ENCODE results near the gene C3. TPM values are rescaled to one million over a fixed set of nuclear protein-coding genes. Genes with fewer than 3 reads are reported as not detected.

C3 gene
- total and polyA plus RNA-seq, 2 of the 13 experiments (the other 11 are each of a cell fraction or from before 2014, with no cell fraction given): 1,455 to 6,272 TPM

DNA sequence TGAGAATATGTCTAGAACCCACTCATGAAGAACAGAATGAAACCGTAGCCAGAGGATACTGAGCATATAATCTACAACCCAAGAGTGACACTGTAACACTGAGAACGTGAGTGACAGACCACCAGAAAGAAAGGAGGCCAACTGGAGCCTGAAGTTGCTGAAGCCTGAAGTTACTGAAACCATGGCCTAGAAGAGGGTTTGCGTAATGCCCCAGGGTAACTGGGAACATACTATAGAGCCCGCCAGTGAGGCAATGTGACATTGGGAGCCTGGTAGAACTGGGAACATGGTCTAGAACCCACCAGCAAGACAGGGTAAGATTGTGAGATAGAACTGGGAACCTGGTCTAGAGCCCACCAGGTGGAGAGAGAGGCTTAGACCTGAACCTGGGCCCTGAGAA is 35.0 kb downstream of the C3 start (continued):
- TF ChIP-seq, protein P1, sequence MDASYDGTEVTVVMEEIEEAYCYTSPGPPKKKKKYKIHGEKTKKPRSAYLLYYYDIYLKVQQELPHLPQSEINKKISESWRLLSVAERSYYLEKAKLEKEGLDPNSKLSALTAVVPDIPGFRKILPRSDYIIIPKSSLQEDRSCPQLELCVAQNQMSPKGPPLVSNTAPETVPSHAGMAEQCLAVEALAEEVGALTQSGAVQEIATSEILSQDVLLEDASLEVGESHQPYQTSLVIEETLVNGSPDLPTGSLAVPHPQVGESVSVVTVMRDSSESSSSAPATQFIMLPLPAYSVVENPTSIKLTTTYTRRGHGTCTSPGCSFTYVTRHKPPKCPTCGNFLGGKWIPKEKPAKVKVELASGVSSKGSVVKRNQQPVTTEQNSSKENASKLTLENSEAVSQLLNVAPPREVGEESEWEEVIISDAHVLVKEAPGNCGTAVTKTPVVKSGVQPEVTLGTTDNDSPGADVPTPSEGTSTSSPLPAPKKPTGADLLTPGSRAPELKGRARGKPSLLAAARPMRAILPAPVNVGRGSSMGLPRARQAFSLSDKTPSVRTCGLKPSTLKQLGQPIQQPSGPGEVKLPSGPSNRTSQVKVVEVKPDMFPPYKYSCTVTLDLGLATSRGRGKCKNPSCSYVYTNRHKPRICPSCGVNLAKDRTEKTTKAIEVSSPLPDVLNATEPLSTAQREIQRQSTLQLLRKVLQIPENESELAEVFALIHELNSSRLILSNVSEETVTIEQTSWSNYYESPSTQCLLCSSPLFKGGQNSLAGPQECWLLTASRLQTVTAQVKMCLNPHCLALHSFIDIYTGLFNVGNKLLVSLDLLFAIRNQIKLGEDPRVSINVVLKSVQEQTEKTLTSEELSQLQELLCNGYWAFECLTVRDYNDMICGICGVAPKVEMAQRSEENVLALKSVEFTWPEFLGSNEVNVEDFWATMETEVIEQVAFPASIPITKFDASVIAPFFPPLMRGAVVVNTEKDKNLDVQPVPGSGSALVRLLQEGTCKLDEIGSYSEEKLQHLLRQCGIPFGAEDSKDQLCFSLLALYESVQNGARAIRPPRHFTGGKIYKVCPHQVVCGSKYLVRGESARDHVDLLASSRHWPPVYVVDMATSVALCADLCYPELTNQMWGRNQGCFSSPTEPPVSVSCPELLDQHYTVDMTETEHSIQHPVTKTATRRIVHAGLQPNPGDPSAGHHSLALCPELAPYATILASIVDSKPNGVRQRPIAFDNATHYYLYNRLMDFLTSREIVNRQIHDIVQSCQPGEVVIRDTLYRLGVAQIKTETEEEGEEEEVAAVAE (CRISPR knock-in tag; IDR thresholded peaks at IDR 0.05; ENCODE audit: borderline replicate concordance): no peak
- TF ChIP-seq BRD4 (CRISPR knock-in tag; IDR thresholded peaks at IDR 0.05) (no peak), GLI4 (CRISPR knock-in tag; IDR thresholded peaks at IDR 0.05; ENCODE audit: borderline replicate concordance) (no peak), ZNF510 (CRISPR knock-in tag; IDR thresholded peaks at IDR 0.05; ENCODE audit: low read depth) (no peak), ZMYM3 (CRISPR knock-in tag; IDR thresholded peaks at IDR 0.05) (no peak), ARNT (IDR thresholded peaks at IDR 0.05) (no peak), EEA1 (CRISPR knock-in tag; IDR thresholded peaks at IDR 0.05; ENCODE audit: borderline replicate concordance) (no peak)
- TF ChIP-seq, protein P2, sequence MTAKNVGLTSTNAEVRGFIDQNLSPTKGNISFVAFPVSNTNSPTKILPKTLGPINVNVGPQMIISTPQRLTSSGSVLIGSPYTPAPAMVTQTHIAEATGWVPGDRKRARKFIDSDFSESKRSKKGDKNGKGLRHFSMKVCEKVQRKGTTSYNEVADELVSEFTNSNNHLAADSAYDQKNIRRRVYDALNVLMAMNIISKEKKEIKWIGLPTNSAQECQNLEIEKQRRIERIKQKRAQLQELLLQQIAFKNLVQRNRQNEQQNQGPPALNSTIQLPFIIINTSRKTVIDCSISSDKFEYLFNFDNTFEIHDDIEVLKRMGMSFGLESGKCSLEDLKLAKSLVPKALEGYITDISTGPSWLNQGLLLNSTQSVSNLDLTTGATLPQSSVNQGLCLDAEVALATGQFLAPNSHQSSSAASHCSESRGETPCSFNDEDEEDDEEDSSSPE (CRISPR knock-in tag; IDR thresholded peaks at IDR 0.05): no peak

GRCh38 chr19:6683971-6684370 is 36.5 kb downstream of the C3 start:
- peaks cover 76% of the 10 kb centered on the region for H4K20me1 ChIP-seq (ENCODE audit: insufficient read depth, low read length)
- ATAC-seq: no peak
- peaks cover 50 to 89% of the 10 kb centered on the region in 2 experiments for H3K36me3 ChIP-seq (replicated peaks in 1 of 2; ENCODE audit: control insufficient read depth in 1 of 2, insufficient read depth in 2 of 2, low read length in 2 of 2)
- TF ChIP-seq RBM22 (optimal IDR thresholded peaks at IDR 0.05; ENCODE audit: low read length): peak; percentile 13
- no peak for TF ChIP-seq CHD2 (IDR thresholded peaks at IDR 0.05; ENCODE audit: low read depth, low read length)
- no peak for TF ChIP-seq FOSL2 (CRISPR knock-in tag; IDR thresholded peaks at IDR 0.05)
- TF ChIP-seq ZNF496 (CRISPR knock-in tag; IDR thresholded peaks at IDR 0.05; ENCODE audit: insufficient replicate concordance): no peak
- TF ChIP-seq, protein P3, sequence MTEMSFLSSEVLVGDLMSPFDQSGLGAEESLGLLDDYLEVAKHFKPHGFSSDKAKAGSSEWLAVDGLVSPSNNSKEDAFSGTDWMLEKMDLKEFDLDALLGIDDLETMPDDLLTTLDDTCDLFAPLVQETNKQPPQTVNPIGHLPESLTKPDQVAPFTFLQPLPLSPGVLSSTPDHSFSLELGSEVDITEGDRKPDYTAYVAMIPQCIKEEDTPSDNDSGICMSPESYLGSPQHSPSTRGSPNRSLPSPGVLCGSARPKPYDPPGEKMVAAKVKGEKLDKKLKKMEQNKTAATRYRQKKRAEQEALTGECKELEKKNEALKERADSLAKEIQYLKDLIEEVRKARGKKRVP (CRISPR knock-in tag; IDR thresholded peaks at IDR 0.05): no peak
- TF ChIP-seq AGO1 (IDR thresholded peaks at IDR 0.05; ENCODE audit: low read depth, low read length, poor library complexity, severe bottlenecking): no peak
- peak; percentile 27; the same call in 1 of the 2 replicates for TF ChIP-seq POLR2AphosphoS5 (IDR thresholded peaks at IDR 0.05; ENCODE audit: low read depth, low read length)
- no peak for TF ChIP-seq DRAP1 (CRISPR knock-in tag; IDR thresholded peaks at IDR 0.05)
- TF ChIP-seq POLR2A (IDR thresholded peaks at IDR 0.05; ENCODE audit: insufficient read depth in 1 of 2, low read depth in 2 of 2, low read length in 2 of 2): peak in 1 of 2 experiments; percentile 38; a peak in 1 of 4 replicates
- TF ChIP-seq ZNF331 (CRISPR knock-in tag; IDR thresholded peaks at IDR 0.05): no peak
- no peak for TF ChIP-seq TCF7L2 (IDR thresholded peaks at IDR 0.05; ENCODE audit: low read depth, low read length)

More at GRCh38 chr19:6683971-6684370, 36.5 kb downstream of the C3 start:
- ChIA-PET POLR2A (interaction anchor here (1.4 kb wide), 1 partner anchor 37 kb away, joined by 4 read pairs; the partner anchor contains the start of gene C3), CTCF (ENCODE audit: low intra/inter-chr PET ratio, low total read pairs) (no interaction called here)
- BruUV-seq (replicated peaks): no TSS peak
- Histone ChIP-seq H3K27me3 (ENCODE audit: control insufficient read depth in 1 of 2, insufficient read depth in 2 of 2, low read length in 2 of 2) (no peaks in the 10 kb centered on the region), H3K9ac (ENCODE audit: insufficient read depth, low read depth, low read length) (no peak overlapping the region), H3K27ac (ENCODE audit: extremely low read length, insufficient read depth, low read length) (no peak overlapping the region), H3K4me2 (ENCODE audit: low read depth, low read length) (no peak overlapping the region), H3K79me2 (ENCODE audit: insufficient read depth, low read length) (no peaks in the 10 kb centered on the region), H3K4me3 (replicated peaks in 1 of 3; ENCODE audit: insufficient read depth in 1 of 3, low read depth in 2 of 3, low read length in 3 of 3) (no peak overlapping the region), H2AFZ (ENCODE audit: low read length) (no peak overlapping the region), H3K9me3 (ENCODE audit: low read length) (no peaks in the 10 kb centered on the region), H3K4me1 (ENCODE audit: insufficient read depth, low read length) (no peaks in the 10 kb centered on the region)
- in situ Hi-C loops (cut with HindIII; ENCODE audit: extremely low pct_ligation_motif_present, low pct_unique_long_range_greater_than_20kb) (no loop called here), intact Hi-C loops (cut with micrococcal nuclease; ENCODE audit: unreplicated experiment) (no loop called here)
- FAIRE-seq (no peak), DNase-seq (ENCODE audit: low spot score) (no peak)
- WGBS (ENCODE audit: low lambda C conversion rate): 96% methylated on average over 4 of the region's 4 CpGs
